A673 (cell line): ENCODE results near the gene SCN1B. TPM values are rescaled to one million over a fixed set of nuclear protein-coding genes. Genes with fewer than 3 reads are reported as not detected.

Source experiments
- BruUV-seq: library from RNA; stranded (reverse); fragments of 400-500 nt; replicated peaks from 2 replicates; lab custom pipeline; 2021; lab: Mats Ljungman, UMichigan
- CTCF ChIA-PET: fragments of 300-600 bp; sonication (Branson Sonifier 250); formaldehyde crosslinking; loops from one replicate; lab custom pipeline; 2022; ENCODE audit warnings: antibody characterized with exemption; lab: Charles Lee
- POLR2A ChIA-PET: fragments of 300-600 bp; sonication (Branson Sonifier 250); formaldehyde crosslinking; loops from one replicate; lab custom pipeline; 2022; ENCODE audit warnings: antibody characterized with exemption; ENCODE audit not compliant: low non-redundant PET; lab: Charles Lee
- DNase-seq: peaks from one replicate; pipeline ENCODE4 v3.0.0-alpha.2; 2015; ENCODE audit warnings: low spot score
- H3K27ac ChIP-seq: fragments of 200-600 bp; sonication (generic); 2 replicates; pipeline ENCODE4 v1.5.1; 2016; ENCODE audit warnings: mixed run types, low read depth, mild to moderate bottlenecking, mixed read lengths, antibody characterized with exemption, low read length; ENCODE audit not compliant: poor library complexity, severe bottlenecking
- H3K27me3 ChIP-seq: fragments of 200-600 bp; sonication (generic); replicated peaks from 2 replicates; pipeline ENCODE4 v1.6.1; 2017; ENCODE audit warnings: mixed run types, low read depth, mild to moderate bottlenecking, mixed read lengths, antibody characterized with exemption, low read length; ENCODE audit not compliant: insufficient read depth, poor library complexity
- H3K36me3 ChIP-seq: fragments of 200-600 bp; sonication (generic); 2 replicates; pipeline ENCODE4 v1.6.1; 2016; ENCODE audit warnings: mixed run types, mild to moderate bottlenecking, mixed read lengths, antibody characterized with exemption, low read length; ENCODE audit not compliant: insufficient read depth, poor library complexity, severe bottlenecking
- H3K4me1 ChIP-seq: fragments of 200-600 bp; sonication (generic); 2 replicates; pipeline ENCODE4 v1.6.1; 2017; ENCODE audit warnings: mixed run types, mild to moderate bottlenecking, mixed read lengths, antibody characterized with exemption, low read length; ENCODE audit not compliant: insufficient read depth, poor library complexity, severe bottlenecking
- H3K4me3 ChIP-seq: fragments of 200-600 bp; sonication (generic); 2 replicates; pipeline ENCODE4 v1.5.1; 2016; ENCODE audit warnings: low read depth, mixed run types, mild to moderate bottlenecking, mixed read lengths, low read length; ENCODE audit not compliant: poor library complexity, severe bottlenecking
- H3K9me3 ChIP-seq: fragments of 200-600 bp; sonication (generic); 2 replicates; pipeline ENCODE4 v1.6.1; 2016; ENCODE audit warnings: mixed run types, low read depth, mild to moderate bottlenecking, mixed read lengths, antibody characterized with exemption, low read length; ENCODE audit not compliant: poor library complexity, severe bottlenecking
- CTCF ChIP-seq: fragments of 300-800, 200-600 bp; sonication (generic); conservative IDR thresholded peaks from 2 replicates; pipeline ENCODE4 v1.5.1; 2017; ENCODE audit warnings: low read depth, mild to moderate bottlenecking, antibody characterized with exemption, low read length, moderate library complexity, mixed read lengths
- EZH2 ChIP-seq: fragments of 200-600 bp; sonication (generic); IDR thresholded peaks from 2 replicates; pipeline ENCODE4 v1.6.1; 2017; ENCODE audit warnings: borderline replicate concordance, low read depth, mild to moderate bottlenecking, mixed read lengths, antibody characterized with exemption, low read length; ENCODE audit not compliant: poor library complexity, severe bottlenecking
- intact Hi-C: fragments of 100-400 bp; cut with micrococcal nuclease; formaldehyde crosslinking; loops from one replicate; pipeline ENCODE4 v1.10.0; 2022; ENCODE audit not compliant: unreplicated experiment
- total RNA-seq: library from RNA; stranded (reverse); gene quantifications from 2 replicates; pipeline ENCODE4 v1.2.3, GENCODE V29; 2021

SCN1B gene
- total RNA-seq, 1 experiment from 2014 or later, result 2.3 TPM

- no TSS peak for BruUV-seq
- POLR2A ChIA-PET, result no interaction called here
- DNase-seq, result no peak
- Histone ChIP-seq H3K4me1 (no peaks in the 10 kb centered on the region), H3K36me3 (peaks cover 59% of the 10 kb centered on the region), H3K9me3 (no peaks in the 10 kb centered on the region), H3K4me3 (no peak overlapping the region), H3K27ac (no peak overlapping the region), H3K27me3 (no peaks in the 10 kb centered on the region)
- intact Hi-C loops, result loop anchor here (10.0 kb wide), 1 partner anchor 175 kb away; no protein-coding TSS in a partner anchor
- TF ChIP-seq CTCF, result no peak
- no peak for TF ChIP-seq EZH2
- CTCF ChIA-PET, result no interaction called here
Observed at GRCh38 chr19:35009424-35010415, 20.6 kb upstream of the SCN1B start.

GRCh38 chr19:35011091-35011689 is 19.1 kb upstream of the SCN1B start:
- Histone ChIP-seq H3K36me3 (peaks cover 67% of the 10 kb centered on the region), H3K27ac (no peak overlapping the region), H3K27me3 (no peaks in the 10 kb centered on the region), H3K4me3 (no peak overlapping the region), H3K4me1 (no peaks in the 10 kb centered on the region), H3K9me3 (no peaks in the 10 kb centered on the region)
- no TSS peak for BruUV-seq
- TF ChIP-seq CTCF, result no peak
- no peak for TF ChIP-seq EZH2
- CTCF ChIA-PET, result no interaction called here
- intact Hi-C loops, result loop anchor here (10.0 kb wide), 1 partner anchor 176 kb away; no protein-coding TSS in a partner anchor
- POLR2A ChIA-PET, result no interaction called here
- no peak for DNase-seq

GRCh38 chr19:35011737-35012682 is 18.3 kb upstream of the SCN1B start:
- Histone ChIP-seq H3K36me3 (peaks cover 64% of the 10 kb centered on the region), H3K4me1 (no peaks in the 10 kb centered on the region), H3K27ac (no peak overlapping the region), H3K27me3 (no peaks in the 10 kb centered on the region), H3K4me3 (no peak overlapping the region), H3K9me3 (no peaks in the 10 kb centered on the region)
- no TSS peak for BruUV-seq
- TF ChIP-seq CTCF (no peak), EZH2 (no peak)
- intact Hi-C loops, result loop anchor here (1.0 to 10.0 kb wide), 2 partner anchors 39 to 177 kb away; no protein-coding TSS in a partner anchor
- no peak for DNase-seq
- ChIA-PET CTCF (interaction anchor here (0.7 kb wide), 1 partner anchor 1203 kb away, joined by 3 read pairs; the partner anchor contains the start of gene ZNF146), POLR2A (interaction anchor here (0.6 kb wide), 1 partner anchor 130 kb away, joined by 3 read pairs; no protein-coding TSS in a partner anchor)
